Skeletal muscle tissue (tissue), 4 donors: ENCODE measurements around the gene MTMR12. TPM values are rescaled to one million over a fixed set of nuclear protein-coding genes. Genes with fewer than 3 reads are reported as not detected.
"Not testable (repeated sequence)": the region's sequence is repeated elsewhere in the genome, so short reads cannot be mapped to it uniquely, and the experiment has no call there.

Experiments used
- H3K27ac ChIP-seq: one replicate; pipeline ENCODE4 v1.7.0; 2013; ENCODE audit warnings: mild to moderate bottlenecking, low read depth, low read length, inconsistent platforms
- H3K27me3 ChIP-seq, 3 donors: one replicate each; pipeline ENCODE4 v1.7.0; 2013; ENCODE audit warnings: low read length in 3 of 3; ENCODE audit not compliant: control insufficient read depth in 3 of 3, insufficient read depth in 3 of 3
- H3K36me3 ChIP-seq, 3 donors: one replicate each; pipeline ENCODE4 v1.7.0; 2013; ENCODE audit warnings: low read length in 3 of 3; ENCODE audit not compliant: control insufficient read depth in 3 of 3, insufficient read depth in 3 of 3
- H3K4me1 ChIP-seq, 3 donors: one replicate each; pipeline ENCODE4 v1.7.0; 2013; ENCODE audit warnings: low read length in 3 of 3, mild to moderate bottlenecking in 3 of 3; ENCODE audit not compliant: control insufficient read depth in 3 of 3, insufficient read depth in 3 of 3
- H3K4me3 ChIP-seq, 3 donors: one replicate each; pipeline ENCODE4 v1.7.0; 2013; ENCODE audit warnings: low read length in 3 of 3
- H3K9ac ChIP-seq, 3 donors: one replicate each; pipeline ENCODE4 v1.7.0; 2013; ENCODE audit warnings: low read length in 3 of 3, mild to moderate bottlenecking in 3 of 3, moderate library complexity in 2 of 3, low read depth in 1 of 3
- H3K9me3 ChIP-seq, 3 donors: one replicate each; pipeline ENCODE4 v1.7.0; 2013; ENCODE audit warnings: low read length in 3 of 3; ENCODE audit not compliant: control insufficient read depth in 3 of 3
- total RNA-seq: library from RNA; depleted of rRNA; stranded (reverse); fragments of >200 nt; gene quantifications from one replicate; pipeline ENCODE4 v1.2.3, GENCODE V29; 2014
- donor health status: Osteomylitis.

Gene MTMR12
- total RNA-seq, 1 donor from 2014 or later = 15.1 TPM

- Histone ChIP-seq H3K36me3 (no peaks in the 10 kb centered on the region), H3K27ac (no peak overlapping the region), H3K4me3 (no peak overlapping the region), H3K4me1 (peaks cover 12 to 16% (median 14%) of the 10 kb centered on the region in 3 donors), H3K27me3 (no peaks in the 10 kb centered on the region), H3K9me3 (no peaks in the 10 kb centered on the region), H3K9ac (no peak overlapping the region)
Observed at GRCh38 chr5:32314658-32315057, 1.9 kb upstream of the MTMR12 start.

GRCh38 chr5:32314152-32314488 is 1.4 kb upstream of the MTMR12 start:
- not testable (repeated sequence) for H3K27me3 ChIP-seq

DNA sequence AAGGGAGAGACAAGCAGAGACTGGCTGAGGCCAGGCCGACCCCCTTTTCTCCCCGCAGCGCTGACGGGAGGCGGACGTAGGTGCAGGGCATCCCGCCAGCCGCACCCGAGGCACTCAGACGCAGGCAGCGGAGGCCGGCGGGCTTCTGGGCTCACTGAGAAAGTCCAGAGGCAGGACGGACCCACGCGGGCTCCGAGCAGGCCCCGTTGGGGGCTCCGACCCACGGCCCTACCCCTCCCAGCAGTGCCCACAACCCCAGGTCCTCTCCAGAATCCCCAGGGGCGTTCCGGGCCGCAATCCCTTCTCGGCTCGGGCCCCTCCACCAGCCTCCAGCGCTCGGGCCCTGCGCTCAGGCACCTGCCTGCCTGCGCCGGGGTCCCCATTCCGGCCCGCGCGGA is 543 bp downstream of the MTMR12 start:
- H3K9me3 ChIP-seq = no peaks in the 10 kb centered on the region
- peaks cover 16 to 28% (median 21%) of the 10 kb centered on the region in 3 donors for H3K4me1 ChIP-seq
- H3K27me3 ChIP-seq = no peaks in the 10 kb centered on the region
- peak overlapping the region; percentile 84 for H3K27ac ChIP-seq
- no peaks in the 10 kb centered on the region for H3K36me3 ChIP-seq
- H3K4me3 ChIP-seq = peak overlapping the region; percentile 66 to 84 (median 82)
- H3K9ac ChIP-seq = peak overlapping the region; percentile 89 to 94 (median 90)

More at GRCh38 chr5:32314152-32314488, 1.4 kb upstream of the MTMR12 start:
- H3K36me3 ChIP-seq, H3K9ac ChIP-seq, H3K9me3 ChIP-seq, H3K4me3 ChIP-seq, H3K27ac ChIP-seq: not testable (repeated sequence)
- peaks cover 12 to 18% (median 14%) of the 10 kb centered on the region in 3 donors for H3K4me1 ChIP-seq

GRCh38 chr5:32311404-32312196 is 1.1 kb downstream of the MTMR12 start:
- Histone ChIP-seq H3K9me3 (no peaks in the 10 kb centered on the region), H3K4me3 (peak overlapping the region; percentile 66 to 84 (median 82)), H3K27ac (peak overlapping the region; percentile 84), H3K9ac (peak overlapping the region; percentile 89 to 94 (median 90)), H3K36me3 (no peaks in the 10 kb centered on the region), H3K4me1 (peaks cover 16 to 29% (median 24%) of the 10 kb centered on the region in 3 donors), H3K27me3 (no peaks in the 10 kb centered on the region)

DNA sequence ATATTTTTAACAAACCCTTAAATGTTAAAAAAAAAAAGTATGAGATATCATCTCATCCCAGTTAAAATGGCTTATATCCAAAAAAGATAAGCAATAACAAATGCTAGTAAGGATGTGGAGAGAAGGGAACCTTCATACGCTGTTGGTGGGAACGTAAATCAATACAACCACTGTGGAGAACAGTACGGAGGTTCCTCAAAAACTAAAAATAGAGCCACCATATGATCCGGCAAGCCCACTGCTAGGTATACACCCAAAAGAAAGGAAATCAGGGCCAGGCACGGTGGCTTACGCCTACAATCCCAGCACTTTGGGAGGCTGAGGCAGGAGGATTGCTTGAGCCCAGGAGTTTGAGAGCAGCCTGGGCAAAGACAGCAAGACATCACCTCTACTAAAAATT is 3.0 kb downstream of the MTMR12 start:
- Histone ChIP-seq H3K27me3 (no peaks in the 10 kb centered on the region), H3K9ac (no peak overlapping the region), H3K27ac (peak overlapping the region; percentile 23), H3K36me3 (no peaks in the 10 kb centered on the region), H3K4me1 (peaks cover 16 to 29% (median 24%) of the 10 kb centered on the region in 3 donors), H3K4me3 (no peak overlapping the region), H3K9me3 (no peaks in the 10 kb centered on the region)

DNA sequence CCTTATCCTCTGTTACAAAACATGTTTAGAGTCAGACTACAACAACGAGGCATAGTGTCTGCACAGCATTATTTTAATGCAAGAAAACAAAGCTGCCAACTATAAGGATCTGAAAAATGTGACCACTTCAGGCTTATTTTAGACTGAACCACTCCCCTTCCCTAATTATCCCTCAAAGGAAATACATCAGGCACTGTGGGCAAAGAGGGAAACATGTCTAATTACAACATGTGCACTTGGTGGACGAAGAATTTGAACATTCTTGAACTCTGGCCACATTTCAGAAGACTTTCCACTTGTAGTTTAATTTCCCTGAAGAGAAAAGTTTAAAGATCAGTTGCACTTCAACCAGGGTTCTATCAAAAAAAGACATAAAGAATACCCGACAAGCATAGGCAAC is 3.8 kb downstream of the MTMR12 start:
- Histone ChIP-seq H3K4me1 (peaks cover 16 to 29% (median 24%) of the 10 kb centered on the region in 3 donors), H3K4me3 (no peak overlapping the region), H3K9ac (no peak overlapping the region), H3K9me3 (no peaks in the 10 kb centered on the region), H3K27me3 (no peaks in the 10 kb centered on the region), H3K36me3 (no peaks in the 10 kb centered on the region), H3K27ac (peak overlapping the region; percentile 23)

DNA sequence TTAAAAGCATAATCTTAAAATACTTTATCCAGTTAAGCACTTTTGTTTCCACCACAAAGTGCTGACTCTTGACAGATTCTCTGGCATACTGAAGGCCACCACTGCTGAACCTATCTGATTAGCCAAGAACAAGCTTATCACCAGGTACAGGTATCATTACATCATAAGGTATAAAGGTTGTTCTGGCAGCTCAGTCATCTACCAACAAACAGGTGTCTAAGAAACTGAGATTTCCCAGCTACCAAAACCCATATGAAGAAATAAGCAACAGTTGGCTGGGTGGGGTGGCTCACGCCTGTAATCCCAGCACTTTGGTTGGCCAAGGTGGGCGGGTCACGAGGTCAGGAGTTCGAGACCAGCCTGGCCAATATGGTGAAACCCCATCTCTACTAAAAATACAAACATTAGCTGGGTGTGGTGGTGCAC is 5.0 kb downstream of the MTMR12 start:
- H3K36me3 ChIP-seq = no peaks in the 10 kb centered on the region
- no peak overlapping the region for H3K27ac ChIP-seq
- H3K4me1 ChIP-seq = peaks cover 16 to 29% (median 24%) of the 10 kb centered on the region in 3 donors
- no peaks in the 10 kb centered on the region for H3K9me3 ChIP-seq
- H3K4me3 ChIP-seq = no peak overlapping the region
- no peaks in the 10 kb centered on the region for H3K27me3 ChIP-seq
- H3K9ac ChIP-seq = no peak overlapping the region

GRCh38 chr5:32304622-32305021 is 8.1 kb downstream of the MTMR12 start:
- peaks cover 9 to 23% (median 23%) of the 10 kb centered on the region in 3 donors for H3K4me1 ChIP-seq
- H3K27me3 ChIP-seq = no peaks in the 10 kb centered on the region
- H3K36me3 ChIP-seq = no peaks in the 10 kb centered on the region
- H3K4me3 ChIP-seq = no peak overlapping the region
- H3K9me3 ChIP-seq = no peaks in the 10 kb centered on the region
- no peak overlapping the region for H3K27ac ChIP-seq
- H3K9ac ChIP-seq = no peak overlapping the region

GRCh38 chr5:32303755-32304120 is 9.0 kb downstream of the MTMR12 start:
- no peaks in the 10 kb centered on the region for H3K27me3 ChIP-seq

GRCh38 chr5:32302835-32303754 is 9.6 kb downstream of the MTMR12 start:
- no peak overlapping the region for H3K27ac ChIP-seq
- H3K36me3 ChIP-seq = peaks cover 0 to 3% (median 2%) of the 10 kb centered on the region in 3 donors
- H3K9ac ChIP-seq = no peak overlapping the region
- no peaks in the 10 kb centered on the region for H3K9me3 ChIP-seq
- H3K27me3 ChIP-seq = no peaks in the 10 kb centered on the region
- H3K4me3 ChIP-seq = no peak overlapping the region
- H3K4me1 ChIP-seq = peaks cover 14 to 27% (median 23%) of the 10 kb centered on the region in 3 donors

More at GRCh38 chr5:32303755-32304120, 9.0 kb downstream of the MTMR12 start:
- Histone ChIP-seq H3K36me3 (no peaks in the 10 kb centered on the region), H3K27ac (no peak overlapping the region), H3K4me1 (peaks cover 14 to 30% (median 25%) of the 10 kb centered on the region in 3 donors), H3K9ac (no peak overlapping the region), H3K4me3 (no peak overlapping the region), H3K9me3 (no peaks in the 10 kb centered on the region)
